ENCODE data around the gene PSMA1. TPM values are rescaled to one million over a fixed set of nuclear protein-coding genes. Genes with fewer than 3 reads are reported as not detected.
A peak's percentile ranks its signal among the peaks of the same experiment; 100 is the strongest.

Gene PSMA1
- total and polyA plus RNA-seq, 2 of the 13 experiments (the other 11 are each of a cell fraction or from before 2014, with no cell fraction given): 188 to 229 TPM

- FAIRE-seq: no peak
- CTCF ChIA-PET (ENCODE audit: low intra/inter-chr PET ratio, low total read pairs): no interaction called here
- no peak for TF ChIP-seq ZSCAN22 (CRISPR knock-in tag; IDR thresholded peaks at IDR 0.05)
- no peak for TF ChIP-seq SP2 (CRISPR knock-in tag; IDR thresholded peaks at IDR 0.05)
- no peak for TF ChIP-seq CBX5 (CRISPR knock-in tag; IDR thresholded peaks at IDR 0.05; ENCODE audit: borderline replicate concordance)
- TF ChIP-seq SNAI1 (CRISPR knock-in tag; IDR thresholded peaks at IDR 0.05; ENCODE audit: borderline replicate concordance): no peak
- peak; percentile 56; the same call in 1 of the 2 replicates for TF ChIP-seq CEBPB (IDR thresholded peaks at IDR 0.05; ENCODE audit: borderline replicate concordance, low read depth, low read length)
- H3K9ac ChIP-seq (ENCODE audit: insufficient read depth, low read depth, low read length): no peak overlapping the region
- H4K20me1 ChIP-seq (ENCODE audit: insufficient read depth, low read length): no peaks in the 10 kb centered on the region
- H3K4me2 ChIP-seq (ENCODE audit: low read depth, low read length): no peak overlapping the region
- no peak overlapping the region for H2AFZ ChIP-seq (ENCODE audit: low read length)
- intact Hi-C loops (cut with micrococcal nuclease; ENCODE audit: unreplicated experiment): no loop called here
- WGBS (ENCODE audit: low lambda C conversion rate): 96% methylated on average over 4 of the region's 4 CpGs
- no peak overlapping the region for H3K27ac ChIP-seq (ENCODE audit: extremely low read length, insufficient read depth, low read length)
- POLR2A ChIA-PET: no interaction called here
- H3K27me3 ChIP-seq (ENCODE audit: control insufficient read depth in 1 of 2, insufficient read depth in 2 of 2, low read length in 2 of 2): no peaks in the 10 kb centered on the region; a peak in 1 of 5 replicates
- H3K4me1 ChIP-seq (ENCODE audit: insufficient read depth, low read length): peaks cover 15% of the 10 kb centered on the region
- in situ Hi-C loops (cut with HindIII; ENCODE audit: extremely low pct_ligation_motif_present, low pct_unique_long_range_greater_than_20kb): no loop called here
- no peak for DNase-seq (ENCODE audit: low spot score)
- peaks cover 10 to 71% of the 10 kb centered on the region in 2 experiments for H3K36me3 ChIP-seq (replicated peaks in 1 of 2; ENCODE audit: control insufficient read depth in 1 of 2, insufficient read depth in 2 of 2, low read length in 2 of 2)
- no peak overlapping the region for H3K4me3 ChIP-seq (replicated peaks in 1 of 3; ENCODE audit: insufficient read depth in 1 of 3, low read depth in 2 of 3, low read length in 3 of 3)
- ATAC-seq: no peak
- BruUV-seq (replicated peaks): TSS peak; percentile 1
- H3K79me2 ChIP-seq (ENCODE audit: insufficient read depth, low read length): peaks cover 19% of the 10 kb centered on the region
- no peaks in the 10 kb centered on the region for H3K9me3 ChIP-seq (ENCODE audit: low read length)
Observed at GRCh38 chr11:14513800-14514199, 6.4 kb downstream of the PSMA1 start.

GRCh38 chr11:14506532-14506931 is 13.7 kb downstream of the PSMA1 start:
- 94% methylated on average over 3 of the region's 3 CpGs for WGBS (ENCODE audit: low lambda C conversion rate)
- TF ChIP-seq SRSF1 (optimal IDR thresholded peaks at IDR 0.05; ENCODE audit: low read depth, low read length) (no peak), ZNF629 (CRISPR knock-in tag; conservative IDR thresholded peaks at IDR 0.05) (no peak), ZBTB40 (IDR thresholded peaks at IDR 0.05) (no peak), ZBTB40 (CRISPR knock-in tag; IDR thresholded peaks at IDR 0.05) (no peak), GATA4 (IDR thresholded peaks at IDR 0.05; ENCODE audit: borderline replicate concordance, low read depth) (no peak), ATAD3A (CRISPR knock-in tag; IDR thresholded peaks at IDR 0.05) (no peak)

More at GRCh38 chr11:14506532-14506931, 13.7 kb downstream of the PSMA1 start:
- Histone ChIP-seq H3K4me3 (replicated peaks in 1 of 3; ENCODE audit: insufficient read depth in 1 of 3, low read depth in 2 of 3, low read length in 3 of 3) (no peak overlapping the region), H3K9me3 (ENCODE audit: low read length) (no peaks in the 10 kb centered on the region), H4K20me1 (ENCODE audit: insufficient read depth, low read length) (no peaks in the 10 kb centered on the region), H3K27me3 (ENCODE audit: control insufficient read depth in 1 of 2, insufficient read depth in 2 of 2, low read length in 2 of 2) (no peaks in the 10 kb centered on the region; a peak in 1 of 5 replicates), H2AFZ (ENCODE audit: low read length) (no peak overlapping the region), H3K9ac (ENCODE audit: insufficient read depth, low read depth, low read length) (no peak overlapping the region), H3K4me1 (ENCODE audit: insufficient read depth, low read length) (no peaks in the 10 kb centered on the region), H3K27ac (ENCODE audit: extremely low read length, insufficient read depth, low read length) (no peak overlapping the region), H3K4me2 (ENCODE audit: low read depth, low read length) (no peak overlapping the region), H3K79me2 (ENCODE audit: insufficient read depth, low read length) (no peaks in the 10 kb centered on the region), H3K36me3 (replicated peaks in 1 of 2; ENCODE audit: control insufficient read depth in 1 of 2, insufficient read depth in 2 of 2, low read length in 2 of 2) (peaks cover 12 to 68% of the 10 kb centered on the region in 2 experiments)
- FAIRE-seq (no peak), ATAC-seq (no peak), DNase-seq (ENCODE audit: low spot score) (no peak)
- intact Hi-C loops (cut with micrococcal nuclease; ENCODE audit: unreplicated experiment) (no loop called here), in situ Hi-C loops (cut with HindIII; ENCODE audit: extremely low pct_ligation_motif_present, low pct_unique_long_range_greater_than_20kb) (no loop called here)
- POLR2A ChIA-PET: no interaction called here
- CTCF ChIA-PET (ENCODE audit: low intra/inter-chr PET ratio, low total read pairs): no interaction called here
- BruUV-seq (replicated peaks): no TSS peak
